HCT116 (cell line): ENCODE measurements around the gene NKIRAS2.

Experiments used
- ATF3 ChIP-seq: IDR thresholded peaks from 2 replicates; pipeline ENCODE4 v1.6.1; 2012
- CTCF ChIP-seq, 3 experiments: fragments of 200-600 bp in 1 of 3; sonication (generic) in 1 of 3; IDR thresholded peaks in 2 of 3; conservative IDR thresholded peaks in 1 of 3; 2 replicates each; pipeline ENCODE4 v1.5.1; 2012 to 2017; ENCODE audit warnings: low read depth in 2 of 3, low read length in 2 of 3, antibody characterized with exemption in 1 of 3, borderline replicate concordance in 1 of 3, control low read depth in 1 of 3, mild to moderate bottlenecking in 1 of 3, mixed read lengths in 1 of 3, mixed run types in 1 of 3, moderate library complexity in 1 of 3; ENCODE audit not compliant: insufficient read depth in 1 of 3
- ELF1 ChIP-seq: IDR thresholded peaks from 2 replicates; pipeline ENCODE4 v1.6.1; 2012; ENCODE audit warnings: low read depth, borderline replicate concordance
- JUND ChIP-seq: IDR thresholded peaks from 2 replicates; pipeline ENCODE4 v1.6.1; 2012
- MAX ChIP-seq: IDR thresholded peaks from 2 replicates; pipeline ENCODE4 v1.6.1; 2012
- POLR2A ChIP-seq: IDR thresholded peaks from 2 replicates; pipeline ENCODE4 v1.7.0; 2011; ENCODE audit warnings: borderline replicate concordance; ENCODE audit not compliant: insufficient read depth, insufficient read length; ENCODE audit errors: extremely low read depth
- POLR2AphosphoS5 ChIP-seq: IDR thresholded peaks from 2 replicates; pipeline ENCODE4 v1.6.1; 2011; ENCODE audit warnings: mild to moderate bottlenecking, low read depth, low read length, moderate library complexity
- RAD21 ChIP-seq: IDR thresholded peaks from 2 replicates; pipeline ENCODE4 v1.6.1; 2012; ENCODE audit warnings: low read depth, mild to moderate bottlenecking
- SIN3A ChIP-seq: IDR thresholded peaks from 2 replicates; pipeline ENCODE4 v1.6.1; 2012; ENCODE audit warnings: low read depth
- YY1 ChIP-seq: IDR thresholded peaks from 2 replicates; pipeline ENCODE4 v1.6.1; 2011; ENCODE audit warnings: low read length, low read depth, moderate library complexity, mild to moderate bottlenecking; ENCODE audit not compliant: insufficient replicate concordance; ENCODE audit errors: extremely low read depth

GRCh38 chr17:41992576-41992975 is 27.3 kb upstream of the NKIRAS2 start:
- TF ChIP-seq CTCF (IDR thresholded peaks at IDR 0.05 in 2 of 3, conservative IDR thresholded peaks at IDR 0.05 in 1 of 3; ENCODE audit: borderline replicate concordance in 1 of 3, insufficient read depth in 1 of 3, low read depth in 2 of 3, low read length in 2 of 3), result no peak
- TF ChIP-seq POLR2A, result no peak
- TF ChIP-seq RAD21, result no peak
- no peak for TF ChIP-seq ELF1
- TF ChIP-seq ATF3, result no peak
- TF ChIP-seq MAX, result no peak
- TF ChIP-seq SIN3A, result no peak
- no peak for TF ChIP-seq POLR2AphosphoS5
- TF ChIP-seq YY1, result no peak
- TF ChIP-seq JUND, result no peak
